Measurements from ENCODE around the gene IQSEC1. TPM values are rescaled to one million over a fixed set of nuclear protein-coding genes. Genes with fewer than 3 reads are reported as not detected.

The IQSEC1 gene
- polyA plus RNA-seq, 3 donors: 17.7 to 61.7 (median 30.3) TPM

DNA sequence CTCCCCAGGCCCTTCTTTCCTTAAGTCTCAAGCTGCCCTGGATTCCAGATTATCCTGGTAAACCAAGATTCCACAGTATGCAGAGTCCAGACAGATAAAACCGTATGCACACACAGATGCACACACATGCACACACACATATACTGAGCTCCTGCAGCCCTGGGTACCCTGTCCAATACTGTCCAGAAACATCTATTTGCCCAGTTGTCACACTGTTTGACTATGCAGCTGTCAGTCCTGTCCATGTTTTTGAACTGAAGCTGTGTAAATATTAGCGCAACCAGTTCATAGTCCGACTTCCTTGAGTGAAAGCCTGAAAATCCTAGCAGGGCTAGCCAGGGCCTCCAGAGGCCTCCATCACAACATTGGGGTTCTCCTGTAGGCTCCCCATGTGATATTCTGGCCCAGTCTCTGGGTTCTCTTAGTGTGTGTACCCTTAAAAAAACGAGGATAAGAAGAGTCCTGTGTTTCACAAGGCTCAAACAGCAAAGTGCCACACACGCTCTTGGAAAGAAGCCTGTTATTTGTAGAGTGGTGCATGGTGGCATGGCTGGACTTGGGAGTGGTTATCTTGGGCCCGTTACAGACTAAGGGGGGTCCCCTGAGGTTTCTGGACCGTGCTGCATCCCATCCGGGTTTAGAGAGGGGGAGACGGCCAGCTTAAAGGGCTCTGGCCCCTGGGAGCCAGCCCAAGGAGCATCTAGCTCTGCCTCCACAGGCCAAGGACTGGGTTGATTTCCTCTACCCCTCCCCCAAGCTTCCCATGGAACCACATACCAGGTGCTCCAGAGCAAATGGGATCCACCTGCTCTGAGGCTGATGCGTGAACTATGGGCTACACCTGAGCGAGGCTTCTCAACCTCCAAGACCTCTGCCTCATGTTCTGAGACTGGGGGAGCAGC, 108.3 kb downstream of the IQSEC1 start:
- H3K9ac ChIP-seq (ENCODE audit: insufficient read depth, low read length, poor library complexity, severe bottlenecking): no peak overlapping the region
- H4K20me1 ChIP-seq (ENCODE audit: insufficient read depth, low read length): peaks cover 97% of the 10 kb centered on the region
- H3K27me3 ChIP-seq (ENCODE audit: control insufficient read depth in 2 of 2, insufficient read depth in 2 of 2, low read length in 2 of 2): peaks cover 0 to 6% of the 10 kb centered on the region in 2 donors
- intact Hi-C loops (cut with micrococcal nuclease): loop anchor here in 1 of 2 donors (10.0 kb wide), 1 partner anchor 520 kb away; the partner anchor contains the start of gene HDAC11
- Mint-ChIP-seq H3K36me3 (peaks cover 59 to 76% of the 10 kb centered on the region in 2 donors), H3K27ac (peak overlapping the region in 3 of 7 donors; percentile 31 to 87 (median 57)), H3K27me3 (ENCODE audit: low read depth in 3 of 3) (peaks cover 3 to 15% (median 15%) of the 10 kb centered on the region in 3 donors), H3K4me1 (peaks cover 85% of the 10 kb centered on the region), H3K4me3 (no peak overlapping the region), H3K9me3 (no peaks in the 10 kb centered on the region)
- TF ChIP-seq CTCF (IDR thresholded peaks at IDR 0.05): no peak
- H2AFZ ChIP-seq (ENCODE audit: insufficient read depth, low read depth, low read length, poor library complexity, severe bottlenecking): no peak overlapping the region
- peaks cover 53 to 78% of the 10 kb centered on the region in 2 donors for H3K4me1 ChIP-seq (ENCODE audit: control insufficient read depth in 1 of 2, insufficient read depth in 2 of 2, low read length in 2 of 2)
- peaks cover 76% of the 10 kb centered on the region for H3K79me2 ChIP-seq (ENCODE audit: insufficient read depth, low read length)
- H3K4me3 ChIP-seq (replicated peaks in 1 of 3; ENCODE audit: low read depth in 2 of 3, low read length in 3 of 3): no peak overlapping the region
- WGBS (ENCODE audit: insufficient coverage): 83% methylated on average over 9 of the region's 11 CpGs
- DNase-seq: no peak
- no peaks in the 10 kb centered on the region for H3K9me3 ChIP-seq (replicated peaks in 1 of 2; ENCODE audit: control insufficient read depth in 1 of 2, insufficient read depth in 1 of 2, low read length in 2 of 2)
- H3K27ac ChIP-seq (ENCODE audit: low read depth in 1 of 2, low read length in 2 of 2): no peak overlapping the region
- peaks cover 16 to 60% of the 10 kb centered on the region in 2 donors for H3K36me3 ChIP-seq (replicated peaks in 1 of 2; ENCODE audit: control insufficient read depth in 1 of 2, insufficient read depth in 2 of 2, low read length in 2 of 2)
- H3K4me2 ChIP-seq (replicated peaks; ENCODE audit: extremely low read depth, low read length, poor library complexity, severe bottlenecking): no peak overlapping the region

DNA sequence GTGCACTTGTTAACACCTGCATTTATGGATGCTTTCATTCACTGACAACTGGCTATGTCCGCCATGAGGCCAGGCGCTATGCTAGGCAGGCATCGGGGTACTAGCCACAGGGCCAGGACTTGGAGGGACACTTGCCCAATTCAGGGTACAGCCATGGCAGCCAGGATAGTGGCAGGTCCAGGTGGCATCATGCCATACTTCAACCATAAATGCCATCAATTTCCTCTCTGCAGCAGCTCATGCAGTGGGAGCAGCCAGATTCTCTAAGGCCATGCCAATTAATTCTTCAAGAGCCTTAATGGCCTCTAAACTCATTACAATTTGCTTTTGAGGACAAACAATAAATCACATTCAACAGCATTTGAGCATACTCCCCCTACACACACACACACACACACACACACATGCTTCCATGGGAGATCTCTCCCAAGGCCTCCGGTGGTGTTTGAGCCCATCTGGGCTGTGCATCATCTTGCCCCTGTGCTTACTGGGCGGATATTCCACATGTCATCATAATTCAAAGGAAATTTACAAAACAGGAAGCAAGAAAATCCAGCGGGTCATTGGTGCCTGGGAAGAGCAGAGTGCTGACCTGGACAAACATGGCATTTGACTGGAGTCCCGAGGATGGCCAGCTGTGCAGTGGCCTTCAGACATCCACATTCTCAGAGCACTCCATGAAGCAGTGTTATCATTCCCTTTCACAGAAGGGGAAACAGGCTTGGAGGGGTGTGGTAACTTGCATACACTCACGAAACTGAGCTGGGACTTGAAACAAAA, 109.1 kb downstream of the IQSEC1 start:
- peaks cover 83% of the 10 kb centered on the region for H3K79me2 ChIP-seq (ENCODE audit: insufficient read depth, low read length)
- H3K4me1 Mint-ChIP-seq: peaks cover 90% of the 10 kb centered on the region
- peak overlapping the region in 2 of 7 donors; percentile 31 to 57 for H3K27ac Mint-ChIP-seq
- peaks cover 58 to 70% of the 10 kb centered on the region in 2 donors for H3K36me3 Mint-ChIP-seq
- no peak overlapping the region for H3K27ac ChIP-seq (ENCODE audit: low read depth in 1 of 2, low read length in 2 of 2)
- no peak overlapping the region for H3K9ac ChIP-seq (ENCODE audit: insufficient read depth, low read length, poor library complexity, severe bottlenecking)
- intact Hi-C loops (cut with micrococcal nuclease): loop anchor here in 1 of 2 donors (10.0 kb wide), 1 partner anchor 521 kb away; the partner anchor contains the start of gene HDAC11
- no peaks in the 10 kb centered on the region for H3K9me3 ChIP-seq (replicated peaks in 1 of 2; ENCODE audit: control insufficient read depth in 1 of 2, insufficient read depth in 1 of 2, low read length in 2 of 2)
- no peak for TF ChIP-seq CTCF (IDR thresholded peaks at IDR 0.05)
- H3K27me3 Mint-ChIP-seq (ENCODE audit: low read depth in 3 of 3): peaks cover 3 to 15% (median 15%) of the 10 kb centered on the region in 3 donors
- H3K4me3 Mint-ChIP-seq: no peak overlapping the region
- H3K4me3 ChIP-seq (replicated peaks in 1 of 3; ENCODE audit: low read depth in 2 of 3, low read length in 3 of 3): no peak overlapping the region
- H3K9me3 Mint-ChIP-seq: peaks cover 0 to under 1% (median 0%) of the 10 kb centered on the region in 7 donors
- no peak overlapping the region for H2AFZ ChIP-seq (ENCODE audit: insufficient read depth, low read depth, low read length, poor library complexity, severe bottlenecking)
- peaks cover 17 to 57% of the 10 kb centered on the region in 2 donors for H3K36me3 ChIP-seq (replicated peaks in 1 of 2; ENCODE audit: control insufficient read depth in 1 of 2, insufficient read depth in 2 of 2, low read length in 2 of 2)
- peaks cover 0 to 6% of the 10 kb centered on the region in 2 donors for H3K27me3 ChIP-seq (ENCODE audit: control insufficient read depth in 2 of 2, insufficient read depth in 2 of 2, low read length in 2 of 2)
- peaks cover 61 to 87% of the 10 kb centered on the region in 2 donors for H3K4me1 ChIP-seq (ENCODE audit: control insufficient read depth in 1 of 2, insufficient read depth in 2 of 2, low read length in 2 of 2)
- peak in 1 of 3 donors; percentile 28 for DNase-seq
- H3K4me2 ChIP-seq (replicated peaks; ENCODE audit: extremely low read depth, low read length, poor library complexity, severe bottlenecking): no peak overlapping the region
- 65% methylated on average over 7 of the region's 8 CpGs for WGBS (ENCODE audit: insufficient coverage)
- peaks cover 97% of the 10 kb centered on the region for H4K20me1 ChIP-seq (ENCODE audit: insufficient read depth, low read length)
